Fibroblast of upper back skin (primary cell): ENCODE data around the gene SDF2L1.
"Not testable (repeated sequence)": the region's sequence is repeated elsewhere in the genome, so short reads cannot be mapped to it uniquely, and the experiment has no call there.

Source experiments
- DNase-seq: peaks from one replicate; pipeline ENCODE4 v3.0.0-alpha.2; 2013

Gene SDF2L1

DNA sequence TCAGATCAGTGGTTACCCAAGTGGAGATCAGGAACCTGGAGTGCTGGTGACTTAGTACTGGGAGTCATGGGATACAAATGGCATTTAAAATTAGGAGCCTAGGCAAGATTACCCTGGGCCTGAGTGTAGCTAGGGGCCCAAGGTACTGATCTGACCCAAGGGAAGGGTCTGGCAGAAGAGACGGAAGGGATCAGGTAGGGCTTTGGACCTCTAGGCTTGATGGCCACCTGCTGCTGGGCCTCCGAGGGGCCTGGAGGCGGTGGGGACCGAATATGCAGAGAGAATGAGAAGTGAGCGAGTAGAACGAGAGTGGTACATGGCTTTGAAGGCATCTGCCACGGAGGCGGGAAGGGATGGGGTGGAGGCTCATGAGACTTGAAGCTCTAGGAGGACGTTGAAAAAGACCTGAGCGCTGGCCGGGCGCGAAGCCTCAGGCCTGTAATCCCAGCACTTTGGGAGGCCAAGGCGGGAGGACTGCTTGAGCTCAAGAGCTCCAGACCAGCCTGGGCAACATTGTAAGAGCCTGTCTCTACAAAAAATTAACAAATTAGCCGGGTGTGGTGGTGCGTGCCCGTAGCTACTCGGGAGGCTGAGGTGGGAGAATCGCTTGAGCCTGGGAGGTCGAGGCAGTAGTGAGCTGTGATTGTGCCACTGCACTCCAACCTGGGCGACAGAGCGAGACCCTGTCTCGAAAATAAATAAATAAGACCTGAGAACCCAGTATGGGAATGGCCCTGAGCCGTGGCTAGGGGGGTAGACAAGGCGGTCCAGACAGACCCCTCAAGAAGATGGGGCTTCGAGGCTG is 23.1 kb downstream of the SDF2L1 start:
- no peak for DNase-seq

DNA sequence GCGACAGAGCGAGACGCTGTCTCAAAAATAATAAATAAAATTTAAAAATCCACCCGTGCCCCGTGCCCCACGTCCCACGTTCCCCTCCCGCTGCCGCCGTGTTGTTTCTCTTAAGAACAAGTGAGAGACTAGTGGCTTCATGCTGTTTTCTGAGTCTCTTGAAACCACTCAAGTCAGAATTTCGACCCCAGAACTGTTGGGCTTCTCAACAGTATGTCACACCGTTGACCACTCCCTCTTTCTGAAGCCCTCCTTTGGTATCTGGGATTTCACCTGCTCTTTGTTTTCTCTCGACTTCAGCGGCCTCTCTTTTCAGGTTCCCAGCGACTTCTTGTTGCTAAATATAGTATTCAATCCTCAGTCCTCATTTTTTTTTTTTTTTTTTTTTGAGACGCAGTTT is 24.7 kb downstream of the SDF2L1 start:
- no peak for DNase-seq

DNA sequence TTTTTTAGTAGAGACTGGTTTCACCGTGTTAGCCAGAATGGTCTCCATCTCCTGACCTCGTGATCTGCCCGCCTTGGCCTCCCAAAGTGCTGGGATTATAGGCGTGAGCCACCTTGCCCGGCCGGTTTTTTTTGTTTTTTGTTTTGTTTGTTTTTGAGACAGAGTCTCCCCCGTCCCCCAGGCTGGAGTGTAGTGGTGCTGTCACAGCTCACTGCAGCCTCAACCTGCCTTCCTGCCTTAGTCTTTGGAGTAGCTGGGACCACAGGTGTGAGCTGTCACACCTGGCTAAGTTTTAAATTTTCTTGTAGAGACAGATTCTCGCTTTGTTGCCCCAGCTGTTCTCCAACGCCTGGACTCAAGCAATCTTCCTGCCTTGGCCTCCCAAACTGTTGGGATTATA is 26.9 kb downstream of the SDF2L1 start:
- DNase-seq: no peak

DNA sequence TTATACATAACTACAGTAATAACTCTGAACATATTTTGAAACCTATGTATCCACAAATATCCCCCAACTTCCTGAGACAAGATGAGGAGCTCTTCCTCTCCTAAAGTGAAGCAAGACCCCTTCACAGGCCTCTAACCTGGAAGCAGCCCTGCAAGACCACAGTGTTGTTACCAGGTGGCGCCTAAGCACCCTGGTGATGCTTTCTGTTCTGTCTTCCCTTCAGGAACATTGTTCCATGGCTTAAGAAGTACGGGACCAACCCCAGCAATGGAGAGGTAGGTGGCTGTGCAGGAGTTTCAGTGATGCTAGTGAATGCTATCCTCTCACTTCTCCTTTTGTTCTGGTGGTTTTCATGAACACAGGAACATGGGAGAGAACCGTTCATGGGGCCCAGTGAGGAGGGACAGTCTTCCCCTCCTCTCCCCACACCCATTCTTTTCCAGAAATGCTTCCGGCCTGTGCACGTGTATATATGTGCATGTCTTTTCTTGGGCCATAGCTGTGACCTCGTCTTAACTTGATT is 30.1 kb downstream of the SDF2L1 start:
- no peak for DNase-seq

DNA sequence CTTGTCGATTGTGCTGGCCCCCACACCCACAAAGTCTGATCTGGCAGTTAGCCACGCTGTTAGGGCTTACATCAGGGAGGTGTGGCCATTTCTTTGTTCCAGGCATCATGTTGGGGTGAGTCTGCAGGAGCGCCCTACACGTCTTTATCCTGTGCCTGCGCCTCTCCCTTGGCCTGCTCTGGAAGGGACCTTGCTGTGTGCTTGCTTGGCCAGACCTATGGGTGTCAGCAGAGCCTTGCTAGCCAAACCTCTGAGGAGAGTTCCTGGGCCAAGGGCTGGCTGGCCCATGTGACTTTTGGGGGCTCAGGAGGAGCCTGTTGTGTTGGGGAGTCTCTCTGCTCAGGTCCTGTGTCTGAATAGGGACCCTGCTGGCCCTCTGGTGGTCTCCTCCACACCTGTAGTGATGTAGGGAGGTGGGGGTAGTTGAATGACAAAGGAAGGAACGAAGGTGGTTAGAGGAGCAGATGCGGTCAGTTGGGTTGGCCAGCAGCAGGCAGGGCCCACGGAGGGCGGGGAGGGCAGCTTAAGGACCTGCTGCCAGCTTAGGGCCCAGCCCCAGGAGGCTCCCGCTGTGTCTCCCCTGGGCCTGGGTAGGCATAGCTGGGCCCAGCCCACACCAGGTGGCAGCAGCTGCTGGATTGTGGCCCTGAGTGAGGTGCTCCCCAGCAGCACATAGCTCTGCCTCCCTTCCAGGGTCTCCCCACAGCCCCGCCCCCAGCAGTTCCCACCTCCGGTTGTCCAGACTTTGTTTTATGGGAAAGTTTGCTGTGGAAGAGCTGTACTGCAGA is 31.6 kb downstream of the SDF2L1 start:
- DNase-seq: no peak

DNA sequence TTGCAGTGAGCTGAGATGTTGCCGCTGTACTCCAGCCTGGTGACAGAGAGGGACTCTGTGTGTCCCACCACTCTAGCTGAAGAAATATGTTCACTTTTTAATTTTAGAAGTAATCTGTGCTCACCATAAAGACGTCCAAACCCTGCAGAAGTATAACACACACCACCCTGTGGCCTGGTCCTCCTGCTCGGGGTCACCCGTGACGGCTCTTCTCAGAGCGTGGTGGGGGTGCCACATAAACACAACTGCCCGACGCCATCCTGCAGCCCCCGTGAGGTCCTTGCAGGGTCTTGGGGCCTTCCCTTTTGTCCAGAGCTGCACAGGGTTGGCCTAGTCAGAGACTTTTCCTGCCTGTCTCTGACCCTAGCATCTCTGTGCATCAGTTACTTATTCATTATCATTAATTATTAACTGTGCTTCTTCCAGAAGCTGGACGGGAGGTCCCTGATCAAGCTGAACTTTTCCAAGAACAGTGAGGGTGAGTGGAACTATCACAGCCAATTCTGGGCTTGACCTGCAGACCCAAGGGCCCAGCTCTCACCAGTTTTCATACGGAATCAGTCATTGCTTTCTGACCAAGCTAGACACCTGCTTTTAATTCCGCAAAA is 32.6 kb downstream of the SDF2L1 start:
- DNase-seq: no peak

DNA sequence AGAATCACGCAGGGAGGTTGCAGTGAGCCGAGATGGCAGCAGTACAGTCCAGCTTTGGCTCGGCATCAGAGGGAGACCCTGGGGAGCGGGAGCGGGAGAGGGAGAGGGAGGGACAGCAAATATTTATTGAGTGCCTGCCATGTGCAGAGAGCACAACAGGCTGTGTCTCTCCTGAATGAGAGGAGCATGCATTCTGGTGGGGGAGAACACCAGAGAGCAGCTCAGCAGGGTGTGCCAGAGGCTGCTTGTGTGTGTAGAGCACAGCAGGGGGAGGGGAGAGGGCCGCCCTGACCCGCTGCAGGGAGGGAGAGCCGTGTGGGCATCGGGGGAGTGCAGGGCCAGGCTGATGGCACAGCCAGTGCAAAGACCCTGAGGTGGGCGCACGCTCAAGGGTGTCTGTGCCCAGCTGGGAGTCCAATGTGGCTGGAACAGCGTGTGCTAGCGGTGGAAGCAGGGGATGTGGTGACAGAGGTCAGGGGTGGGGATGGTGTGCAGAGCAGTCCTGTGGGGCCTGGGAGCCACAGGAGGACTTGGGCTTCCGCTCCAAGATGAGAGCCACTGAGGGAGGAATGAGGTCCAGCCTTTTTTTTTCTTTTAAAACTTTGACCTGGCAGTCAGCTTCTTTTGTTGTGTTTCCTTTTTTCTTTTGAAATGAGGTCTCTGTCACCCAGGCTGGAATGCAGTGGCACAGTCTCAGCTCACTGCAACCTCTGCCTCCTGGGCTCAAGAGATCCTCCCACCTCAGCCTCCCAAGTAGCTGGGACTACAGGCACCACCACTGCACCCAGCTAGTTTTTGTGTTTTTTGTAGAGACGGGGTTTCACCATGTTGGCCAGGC is 35.7 kb downstream of the SDF2L1 start:
- no peak for DNase-seq

DNA sequence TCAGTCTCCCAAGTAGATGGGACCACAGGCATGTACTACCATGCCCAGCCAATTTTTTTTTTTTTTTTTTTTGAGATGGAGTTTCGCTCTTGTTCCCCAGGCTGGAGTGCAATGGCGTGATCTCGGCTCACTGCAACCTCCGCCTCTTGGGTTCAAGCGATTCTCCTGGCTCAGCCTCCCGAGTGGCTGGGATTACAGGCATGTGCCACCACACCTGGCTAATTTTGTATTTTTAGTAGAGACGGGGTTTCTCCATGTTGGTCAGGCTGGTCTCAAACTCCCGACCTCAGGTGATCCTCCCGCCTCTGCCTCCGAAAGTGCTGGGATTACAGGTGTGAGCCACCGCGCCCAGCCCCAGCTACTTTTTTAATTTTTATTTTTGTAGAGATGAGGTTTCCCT is 36.7 kb downstream of the SDF2L1 start:
- DNase-seq: not testable (repeated sequence)

DNA sequence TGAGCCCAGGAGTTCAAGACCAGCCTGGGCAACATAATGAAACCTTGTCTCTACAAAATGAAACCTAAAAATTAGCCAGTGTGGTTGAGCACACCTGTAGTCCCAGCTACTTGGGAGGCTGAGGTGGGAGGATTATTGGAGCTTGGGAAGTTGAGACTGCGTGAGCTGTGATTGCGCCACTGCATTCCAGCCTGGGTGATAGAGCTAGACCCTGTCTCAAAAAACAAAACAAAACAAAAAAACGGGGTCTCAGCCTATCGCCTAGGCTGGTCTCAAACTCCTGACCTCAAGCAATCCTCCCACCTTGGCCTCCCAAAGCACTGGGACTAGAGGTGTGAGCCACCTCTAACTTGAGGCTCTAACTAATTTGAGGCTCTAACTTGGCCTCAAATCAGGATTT is 37.3 kb downstream of the SDF2L1 start:
- DNase-seq: no peak

DNA sequence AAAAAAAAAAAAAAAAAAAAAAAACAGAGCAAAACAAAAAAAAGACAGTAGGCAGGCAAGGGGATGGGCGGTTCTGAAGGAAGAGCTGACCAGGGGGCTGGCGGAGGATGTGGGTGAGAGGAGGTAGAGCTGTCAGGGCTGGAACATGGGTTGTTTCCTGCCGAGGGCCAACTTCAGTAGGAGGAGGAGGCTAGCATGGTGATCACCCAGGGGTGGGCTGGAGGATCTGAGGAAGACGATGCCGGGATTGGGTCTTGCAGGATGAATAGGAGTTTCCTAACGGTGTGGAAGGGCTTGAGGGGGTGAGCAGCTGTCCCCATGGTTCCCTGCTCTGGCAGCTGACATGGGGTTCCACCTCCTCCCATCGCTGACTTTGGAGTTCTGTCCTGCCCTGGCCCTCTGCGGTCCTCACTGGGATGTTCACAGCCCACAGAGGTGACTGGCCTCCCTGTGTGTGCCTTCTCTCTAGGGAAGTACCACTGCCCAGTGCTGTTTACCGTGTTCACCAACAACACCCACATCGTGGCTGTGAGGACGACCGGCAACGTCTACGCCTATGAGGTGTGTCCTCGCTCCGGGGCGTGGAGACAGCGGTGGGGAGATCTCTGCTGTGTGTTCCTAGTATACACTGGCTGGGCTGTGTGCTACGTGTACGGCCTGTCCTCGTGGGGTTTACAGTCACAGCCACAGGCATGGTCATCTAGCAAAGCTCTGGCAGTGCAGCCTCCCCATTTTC is 38.9 kb downstream of the SDF2L1 start:
- no peak for DNase-seq

DNA sequence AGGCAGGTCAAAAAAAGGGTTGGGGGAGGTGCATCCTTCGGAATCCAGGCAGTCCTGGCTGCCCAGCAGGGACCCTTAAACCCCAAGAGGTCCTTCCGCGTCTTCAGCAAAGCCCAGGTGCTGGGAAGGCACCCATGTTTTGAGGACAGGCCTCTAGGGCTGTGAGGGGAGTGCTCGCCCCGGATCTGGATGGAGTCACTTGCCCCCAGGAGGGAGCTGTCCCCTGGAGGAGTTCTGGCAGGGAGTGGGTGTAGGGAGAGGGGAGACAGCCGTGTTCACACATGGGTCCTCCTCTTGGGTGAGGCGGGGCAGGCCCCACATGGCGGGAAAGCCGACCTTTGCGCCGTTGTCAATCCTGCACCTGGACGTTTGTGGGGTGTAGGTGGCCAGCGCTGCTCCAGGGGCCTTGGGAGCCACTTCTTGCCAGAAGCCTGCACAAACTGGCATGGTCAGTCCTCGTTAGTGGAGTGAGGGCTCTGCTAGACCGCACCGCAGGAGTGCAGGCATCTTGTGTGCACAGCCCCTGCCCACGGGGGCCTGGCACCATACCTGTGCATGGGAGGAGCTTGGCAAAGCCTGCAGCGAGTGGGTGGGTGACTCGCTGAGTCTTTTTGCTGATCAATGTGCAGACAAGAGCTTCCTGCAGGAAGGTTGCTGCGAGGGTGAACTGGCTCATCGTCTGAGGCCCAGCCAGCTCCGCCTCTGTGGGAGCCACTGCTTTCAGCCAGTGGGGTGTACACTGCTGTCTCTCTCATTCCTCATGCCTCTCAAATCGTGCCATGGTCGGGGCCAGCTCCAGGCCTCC is 39.7 kb downstream of the SDF2L1 start:
- no peak for DNase-seq

DNA sequence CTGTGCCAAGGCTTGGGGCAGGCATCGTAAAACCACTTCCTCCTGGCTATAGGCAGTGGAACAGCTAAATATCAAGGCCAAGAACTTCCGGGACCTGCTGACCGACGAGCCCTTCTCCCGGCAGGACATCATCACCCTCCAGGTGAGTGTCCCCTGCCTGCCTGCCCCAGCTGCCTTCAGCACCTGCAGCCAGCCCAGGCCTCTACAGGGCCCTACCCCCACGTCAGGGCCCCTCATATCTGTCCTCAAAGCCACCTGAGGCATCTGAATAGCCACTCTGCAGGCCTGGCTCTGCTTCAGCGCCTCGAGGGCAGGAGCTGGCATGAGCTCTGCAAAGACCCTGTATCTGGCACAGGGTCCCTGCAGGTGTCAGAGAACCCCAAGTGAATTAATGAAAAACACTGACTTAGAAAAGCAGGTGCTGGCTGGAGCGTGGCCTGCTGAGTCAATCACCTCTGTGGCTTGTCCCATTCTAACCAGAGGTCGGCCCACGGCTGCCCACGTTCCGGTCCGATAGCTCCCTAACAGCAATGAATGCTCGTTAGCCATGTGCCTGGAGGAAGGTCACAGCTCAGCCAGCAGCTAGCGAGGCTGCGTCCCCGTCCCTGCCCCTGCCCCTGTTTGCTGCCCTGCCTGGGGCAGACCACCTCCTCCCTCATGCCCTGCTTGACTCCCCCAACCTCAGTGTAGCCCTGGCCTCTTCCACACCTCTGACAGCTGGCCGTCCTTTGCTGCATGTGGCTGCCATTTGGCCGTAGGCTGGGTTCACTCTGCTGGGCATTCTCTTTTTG is 40.5 kb downstream of the SDF2L1 start:
- no peak for DNase-seq

DNA sequence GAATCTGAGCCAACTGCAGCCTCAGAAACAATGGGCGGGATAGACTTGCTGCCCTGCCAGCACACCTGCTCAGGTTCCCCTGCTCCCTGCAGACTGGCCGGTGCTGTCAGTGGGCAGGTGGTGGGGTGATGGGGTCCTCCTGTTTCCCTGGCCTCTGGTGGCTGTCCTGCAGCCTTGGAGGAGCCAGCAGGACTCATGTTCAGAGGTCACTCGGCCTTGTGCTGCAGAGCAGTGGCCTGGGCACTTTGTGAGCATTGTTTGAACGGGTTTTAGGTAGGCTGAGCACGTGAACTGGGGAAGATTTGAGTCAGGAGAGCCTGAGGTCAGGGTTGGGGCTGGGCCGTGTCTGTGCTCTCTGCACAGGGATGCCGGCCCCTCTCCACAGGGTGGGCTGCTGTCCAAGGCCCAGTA is 41.3 kb downstream of the SDF2L1 start:
- no peak for DNase-seq

DNA sequence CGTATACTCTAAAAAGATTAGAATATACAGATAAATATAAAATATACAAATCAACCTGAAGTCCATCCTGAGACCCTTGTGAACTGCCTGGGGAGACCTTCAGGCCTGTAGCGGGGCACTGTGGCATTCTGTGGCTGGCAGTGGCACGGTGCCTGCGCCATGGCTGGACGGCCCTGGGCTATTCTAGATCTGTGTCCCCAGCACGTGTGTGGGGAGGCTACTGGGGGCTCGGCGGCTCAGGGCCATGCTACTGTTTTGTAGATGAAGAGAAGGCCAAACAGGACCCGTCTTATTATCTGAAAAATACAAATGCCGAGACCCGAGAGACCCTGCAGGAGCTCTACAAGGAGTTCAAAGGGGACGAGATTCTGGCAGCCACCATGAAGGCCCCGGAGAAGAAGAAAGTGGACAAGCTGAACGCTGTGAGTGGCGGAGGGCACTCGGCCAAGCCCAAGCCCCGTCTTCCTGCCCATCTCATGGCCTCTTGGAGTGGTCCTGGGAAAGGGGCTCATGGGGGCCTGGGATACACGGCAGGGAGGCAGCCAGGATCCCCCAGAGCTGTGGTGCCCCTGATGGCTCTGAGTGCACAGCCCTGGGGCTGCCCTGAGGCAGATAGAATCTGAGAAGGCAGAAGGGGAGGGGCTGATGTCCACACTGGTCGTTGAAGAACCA is 42.5 kb downstream of the SDF2L1 start:
- DNase-seq: no peak

DNA sequence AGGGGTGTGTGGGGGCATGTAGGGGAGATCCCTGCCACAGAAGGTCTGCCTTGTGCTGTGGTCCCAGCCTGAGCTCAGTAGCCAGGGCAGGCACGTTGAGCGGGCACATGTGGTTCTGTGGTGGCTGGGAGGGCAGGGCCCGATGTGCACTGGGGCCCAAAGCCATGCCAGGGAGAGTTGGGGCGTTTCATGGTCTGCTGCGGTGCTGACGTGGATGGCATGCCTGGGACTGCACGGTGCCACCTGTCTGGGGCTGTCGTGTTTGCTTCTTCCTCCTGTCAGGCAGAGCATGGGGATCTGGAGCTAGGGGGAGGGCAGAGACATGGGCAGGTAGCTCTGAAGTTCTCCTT is 43.0 kb downstream of the SDF2L1 start:
- DNase-seq: no peak

DNA sequence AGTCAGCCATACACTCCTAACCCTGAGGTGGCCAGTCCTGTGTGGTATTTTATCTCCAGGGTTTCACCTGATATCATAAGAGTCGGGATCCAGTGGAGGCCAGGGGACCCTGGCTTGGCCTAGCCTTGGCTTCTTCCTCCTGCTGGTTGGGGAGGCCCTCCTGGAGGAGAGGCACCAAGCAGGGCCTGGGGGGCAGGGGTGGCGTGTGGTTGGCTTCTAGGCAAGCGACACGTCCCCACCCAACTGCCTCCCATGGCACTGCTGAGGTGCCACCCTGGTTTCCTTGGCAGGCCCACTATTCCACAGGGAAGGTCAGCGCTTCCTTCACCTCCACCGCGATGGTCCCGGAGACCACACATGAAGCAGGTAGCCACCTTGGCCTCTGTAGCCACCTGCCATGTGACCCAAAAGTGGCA is 44.1 kb downstream of the SDF2L1 start:
- DNase-seq: no peak

DNA sequence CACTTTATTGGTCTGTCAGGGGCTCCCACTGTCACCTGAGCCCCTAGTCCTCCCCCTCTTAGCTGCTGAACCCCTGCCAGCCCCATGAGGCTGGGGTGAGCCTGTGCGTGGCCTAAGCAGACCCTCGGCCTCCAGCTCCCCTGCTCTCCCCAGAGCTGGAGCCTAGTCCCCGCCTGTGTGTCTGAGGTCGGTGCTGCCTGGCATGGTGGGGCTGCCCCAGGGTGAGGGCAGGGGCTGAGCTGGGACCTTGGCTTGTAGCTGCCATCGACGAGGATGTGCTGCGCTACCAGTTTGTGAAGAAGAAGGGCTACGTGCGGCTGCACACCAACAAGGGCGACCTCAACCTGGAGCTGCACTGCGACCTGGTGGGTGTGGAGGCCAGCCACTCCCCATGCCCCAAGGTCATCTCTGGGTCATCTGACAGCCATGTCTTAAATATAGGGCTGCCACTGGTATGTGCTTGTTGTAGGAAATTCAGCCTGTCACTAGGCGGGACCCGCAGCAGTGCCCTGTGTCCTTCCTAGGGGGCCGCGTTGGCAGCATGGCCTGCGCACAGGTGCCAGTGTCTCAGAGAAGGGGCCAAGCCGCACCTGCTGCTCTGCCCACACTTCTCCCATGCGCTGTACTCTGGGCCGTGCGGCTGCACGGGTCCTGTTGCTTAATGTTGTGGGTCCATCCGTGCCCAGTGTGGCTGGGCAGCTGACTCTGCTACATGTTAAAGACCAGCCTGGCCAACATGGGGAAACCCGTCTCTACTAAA is 44.7 kb downstream of the SDF2L1 start:
- DNase-seq: no peak

DNA sequence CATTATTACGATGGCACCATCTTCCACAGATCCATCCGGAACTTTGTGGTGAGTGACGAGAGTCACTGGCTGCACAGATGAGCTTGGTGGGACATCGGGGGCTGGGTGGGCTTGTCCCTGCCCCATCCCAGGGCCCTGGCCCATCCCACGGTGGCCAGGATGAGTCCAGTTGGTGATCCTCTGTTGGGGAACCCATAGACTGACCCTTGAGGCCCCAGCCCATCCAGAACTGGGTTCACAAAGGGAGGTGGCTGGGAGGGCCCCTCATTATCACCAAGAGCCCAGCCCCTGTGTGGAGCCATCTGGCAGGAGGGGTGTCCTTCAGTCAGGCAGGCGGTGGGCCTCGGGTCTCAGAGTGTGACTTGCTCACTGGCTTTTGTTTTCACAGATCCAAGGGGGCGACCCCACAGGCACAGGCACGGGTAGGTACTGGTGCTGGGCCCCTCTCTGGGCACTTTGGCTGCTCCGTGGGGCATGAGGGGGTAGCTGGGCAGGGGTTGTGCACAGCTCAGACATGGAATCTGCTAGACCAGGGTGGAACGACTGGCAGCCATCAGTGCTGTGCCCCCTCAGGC is 45.7 kb downstream of the SDF2L1 start:
- no peak for DNase-seq

DNA sequence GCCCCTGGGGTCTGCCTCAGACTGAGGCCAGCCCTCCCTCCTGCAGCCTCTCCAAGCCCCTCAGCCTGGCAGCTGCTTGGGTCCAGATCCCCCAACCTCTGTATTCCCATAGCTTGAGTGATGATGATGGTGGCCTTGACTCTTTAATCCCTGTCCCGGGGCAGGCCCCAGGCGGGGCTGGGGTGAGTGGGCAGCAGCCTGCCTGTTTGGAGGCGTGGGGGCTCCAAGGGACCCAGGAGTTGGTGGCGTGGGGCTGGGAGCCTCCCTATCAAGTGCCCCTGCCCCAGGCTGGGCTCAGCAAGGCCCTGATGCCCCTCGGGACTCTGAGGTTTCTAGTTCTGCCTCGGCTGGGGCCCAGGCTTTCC is 46.2 kb downstream of the SDF2L1 start:
- DNase-seq: no peak
